Choroid plexus epithelial cell (primary cell): Measurements from ENCODE around the gene JMJD6.
A peak's percentile ranks its signal among the peaks of the same experiment; 100 is the strongest.
"Not testable (repeated sequence)": the region's sequence is repeated elsewhere in the genome, so short reads cannot be mapped to it uniquely, and the experiment has no call there.

Experiments
- DNase-seq: peaks from one replicate; pipeline ENCODE4 v3.0.0-alpha.2; 2010; ENCODE audit warnings: low read depth
- H3K4me3 ChIP-seq: 2 replicates; pipeline ENCODE4 v1.5.1; 2011; ENCODE audit warnings: low read depth, mild to moderate bottlenecking, control low read depth, low read length, moderate library complexity
- TF ChIP-seq, protein P1 (sequence below): conservative IDR thresholded peaks from 2 replicates; pipeline ENCODE4 v1.5.1; 2011; ENCODE audit warnings: low read depth, mild to moderate bottlenecking, control low read depth, inconsistent platforms, low read length, moderate library complexity

JMJD6 gene

DNA sequence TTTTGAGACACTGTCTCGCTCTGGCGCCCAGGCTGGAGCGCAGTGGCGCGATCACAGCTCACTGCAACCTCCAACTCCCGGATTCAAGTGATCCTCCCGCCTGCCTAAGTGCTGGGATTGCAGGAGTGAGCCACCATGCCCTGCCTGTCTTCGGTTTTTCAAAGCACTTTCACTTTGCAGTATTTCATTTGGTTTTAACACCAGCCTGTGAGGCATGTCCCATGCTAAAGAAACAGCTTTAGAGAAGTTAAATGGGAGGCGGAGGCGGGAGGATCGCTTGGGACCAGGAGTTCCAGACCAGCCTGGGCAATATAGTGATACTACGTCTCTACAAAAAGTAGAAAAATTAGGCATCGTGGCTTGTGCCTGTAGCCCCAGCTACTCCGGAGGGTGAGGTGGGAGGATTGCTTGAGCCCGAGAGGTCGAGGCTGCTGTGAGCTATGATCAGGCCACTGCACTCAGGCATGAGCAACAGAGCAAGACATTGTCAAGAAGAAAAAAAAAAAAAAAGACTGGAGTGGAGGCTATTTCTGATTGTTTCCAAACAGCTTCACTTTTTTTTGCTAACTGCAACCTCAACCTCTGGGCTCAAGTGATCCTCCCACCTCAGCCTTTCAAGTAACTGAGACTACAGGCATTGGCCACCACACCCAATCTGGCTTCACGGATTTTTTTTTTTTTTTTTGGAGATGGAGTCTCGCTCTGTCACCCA is 1.5 kb upstream of the JMJD6 start:
- H3K4me3 ChIP-seq, result peak overlapping the region; percentile 68
- TF ChIP-seq, protein P1, sequence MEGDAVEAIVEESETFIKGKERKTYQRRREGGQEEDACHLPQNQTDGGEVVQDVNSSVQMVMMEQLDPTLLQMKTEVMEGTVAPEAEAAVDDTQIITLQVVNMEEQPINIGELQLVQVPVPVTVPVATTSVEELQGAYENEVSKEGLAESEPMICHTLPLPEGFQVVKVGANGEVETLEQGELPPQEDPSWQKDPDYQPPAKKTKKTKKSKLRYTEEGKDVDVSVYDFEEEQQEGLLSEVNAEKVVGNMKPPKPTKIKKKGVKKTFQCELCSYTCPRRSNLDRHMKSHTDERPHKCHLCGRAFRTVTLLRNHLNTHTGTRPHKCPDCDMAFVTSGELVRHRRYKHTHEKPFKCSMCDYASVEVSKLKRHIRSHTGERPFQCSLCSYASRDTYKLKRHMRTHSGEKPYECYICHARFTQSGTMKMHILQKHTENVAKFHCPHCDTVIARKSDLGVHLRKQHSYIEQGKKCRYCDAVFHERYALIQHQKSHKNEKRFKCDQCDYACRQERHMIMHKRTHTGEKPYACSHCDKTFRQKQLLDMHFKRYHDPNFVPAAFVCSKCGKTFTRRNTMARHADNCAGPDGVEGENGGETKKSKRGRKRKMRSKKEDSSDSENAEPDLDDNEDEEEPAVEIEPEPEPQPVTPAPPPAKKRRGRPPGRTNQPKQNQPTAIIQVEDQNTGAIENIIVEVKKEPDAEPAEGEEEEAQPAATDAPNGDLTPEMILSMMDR, result no peak
- DNase-seq, result no peak

DNA sequence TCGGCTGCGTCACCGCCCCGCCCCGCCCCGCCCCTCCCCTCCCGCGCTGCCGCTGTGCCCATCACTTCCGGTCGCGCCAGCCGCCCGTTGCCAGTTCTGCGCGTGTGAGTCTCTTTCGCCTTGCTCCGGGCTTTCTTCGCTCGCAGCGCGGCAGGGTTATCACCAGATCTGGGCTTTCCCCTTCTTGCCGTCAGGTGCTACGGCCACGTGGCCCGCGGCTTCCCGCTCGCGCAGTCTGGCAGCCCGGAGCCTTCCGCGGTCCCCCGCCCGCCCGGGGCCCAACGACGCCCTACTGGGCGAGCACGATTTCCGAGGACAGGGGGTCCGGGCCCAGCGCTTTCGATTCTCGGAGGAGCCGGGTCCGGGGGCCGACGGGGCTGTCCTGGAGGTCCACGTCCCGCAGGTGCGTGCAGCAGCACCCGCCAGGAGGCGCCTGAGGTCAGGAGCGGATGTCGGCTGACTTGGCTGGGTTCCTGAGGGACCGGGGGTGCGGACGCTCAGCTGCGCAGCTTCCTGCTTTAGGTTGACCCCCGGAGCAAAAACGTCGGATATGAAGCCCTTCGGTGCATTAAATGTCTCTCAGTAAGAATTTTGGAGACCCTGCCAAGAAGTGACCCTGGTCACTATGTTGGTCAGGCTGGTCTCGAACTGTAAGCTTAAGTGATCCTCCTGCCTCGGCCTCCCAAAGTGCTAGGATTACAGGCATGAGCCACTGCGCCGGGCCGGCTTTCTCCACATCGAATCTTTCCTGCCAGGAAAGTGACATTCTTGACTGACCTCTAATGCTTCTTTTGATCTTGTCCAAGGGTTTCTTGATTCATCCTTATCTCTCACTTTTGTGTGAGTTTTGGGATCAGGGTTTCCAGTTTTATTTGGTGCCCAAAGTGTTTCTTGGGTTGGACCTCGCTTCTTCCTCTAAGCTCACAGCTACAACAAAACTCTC is 641 bp upstream of the JMJD6 start, which contains the start of gene METTL23:
Gene METTL23, plus strand, starts transcription at position 64 of the 943 bp plus-strand sequence. CDS start 2,872 bp downstream, outside the sequence.
- peak within 1 kb of the TSS; percentile 68 for H3K4me3 ChIP-seq
- TF ChIP-seq, protein P1, result peak; percentile 70
- DNase-seq, result peak; percentile 76

DNA sequence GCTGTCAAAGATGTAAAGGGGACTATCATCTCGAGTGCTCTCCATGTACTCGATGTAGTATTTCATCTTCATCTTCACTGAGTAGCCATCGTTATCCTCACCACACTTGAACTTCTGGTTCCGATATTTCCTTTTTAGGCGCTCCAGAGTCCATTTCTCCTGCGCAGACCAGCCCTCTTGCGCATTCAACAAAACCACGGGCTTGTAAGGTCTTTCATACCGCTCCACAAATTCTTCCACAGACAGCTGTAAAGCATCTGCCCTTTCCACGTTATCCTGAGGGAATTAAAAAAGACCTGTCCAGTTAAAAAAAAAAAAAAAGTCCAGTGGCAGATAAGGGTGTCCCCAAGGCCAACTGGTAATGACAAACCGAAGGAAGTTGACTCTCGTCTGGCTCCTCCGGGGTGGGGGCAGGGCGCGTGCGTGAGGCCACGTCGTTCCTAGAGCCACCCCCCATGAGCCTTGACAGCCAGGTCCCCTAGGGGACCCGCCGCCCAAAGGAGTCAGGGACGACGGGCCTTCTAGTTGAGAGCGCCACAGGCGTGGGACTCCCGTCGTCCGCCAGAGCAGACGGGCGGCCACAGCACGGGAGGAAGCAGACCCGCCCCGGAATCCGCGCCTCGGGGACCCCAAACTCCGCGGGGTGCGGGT is 701 bp downstream of the JMJD6 start:
- no peak for DNase-seq
- TF ChIP-seq, protein P1, result no peak
- H3K4me3 ChIP-seq, result peak overlapping the region; percentile 68

DNA sequence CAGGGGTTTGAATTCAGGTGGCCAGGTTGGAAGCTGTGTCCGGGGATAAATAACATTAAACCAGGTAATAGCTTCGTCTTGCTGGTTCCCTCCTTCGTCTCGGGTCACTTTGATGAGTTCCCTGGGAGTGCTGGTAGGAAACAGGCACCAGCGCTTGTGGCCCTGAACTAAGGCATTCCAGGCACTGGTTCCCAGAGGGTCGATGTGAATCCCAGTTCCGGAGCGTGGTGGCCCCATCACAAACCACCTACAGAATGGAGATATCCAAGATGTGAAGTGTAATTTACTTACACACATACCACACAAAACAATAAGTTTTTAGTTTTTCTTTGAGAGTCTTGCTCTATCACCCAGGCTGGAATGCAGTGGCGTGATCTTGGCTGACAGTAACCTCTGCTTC is 2.6 kb downstream of the JMJD6 start:
- DNase-seq, result no peak
- TF ChIP-seq, protein P1, result no peak
- H3K4me3 ChIP-seq, result no peak overlapping the region

DNA sequence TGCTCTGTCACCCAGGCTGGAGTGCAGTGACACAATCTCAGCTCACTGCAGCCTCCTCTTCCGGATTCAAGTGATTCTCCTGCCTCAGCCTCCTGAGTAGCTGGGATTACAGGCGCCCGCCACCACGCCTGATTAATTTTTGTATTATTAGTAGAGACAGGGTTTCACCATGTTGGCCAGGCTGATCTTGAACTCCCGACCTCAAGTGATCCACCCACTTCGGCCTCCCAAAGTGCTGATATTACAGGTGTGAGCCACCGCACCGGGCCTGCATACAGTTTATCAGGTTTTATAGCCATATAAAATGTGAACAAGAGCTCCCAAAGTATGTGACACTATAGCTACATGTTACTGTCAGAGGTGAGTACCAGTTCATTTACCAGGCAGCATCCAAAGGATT is 3.4 kb downstream of the JMJD6 start:
- not testable (repeated sequence) for H3K4me3 ChIP-seq, DNase-seq

DNA sequence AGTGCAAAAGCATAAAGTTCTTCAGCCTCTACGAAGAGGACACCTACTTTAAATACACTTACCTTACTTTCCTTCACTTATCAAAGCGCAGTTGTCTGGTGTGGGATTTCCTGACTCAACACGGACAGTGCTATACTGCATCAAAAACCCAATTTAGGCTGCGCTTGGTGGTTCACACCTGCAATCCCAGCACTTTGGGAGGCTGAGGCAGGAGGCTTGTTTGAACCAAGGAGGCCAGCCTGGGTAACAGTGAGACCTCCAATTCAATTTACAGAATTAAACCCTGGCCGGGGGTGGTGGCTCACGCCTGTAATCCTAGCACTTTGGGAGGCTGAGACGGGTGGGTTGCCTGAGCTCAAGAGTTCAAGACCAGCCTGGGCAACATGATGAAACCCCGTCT is 4.1 kb downstream of the JMJD6 start:
- no peak overlapping the region for H3K4me3 ChIP-seq
- DNase-seq, result no peak
- TF ChIP-seq, protein P1, result no peak

DNA sequence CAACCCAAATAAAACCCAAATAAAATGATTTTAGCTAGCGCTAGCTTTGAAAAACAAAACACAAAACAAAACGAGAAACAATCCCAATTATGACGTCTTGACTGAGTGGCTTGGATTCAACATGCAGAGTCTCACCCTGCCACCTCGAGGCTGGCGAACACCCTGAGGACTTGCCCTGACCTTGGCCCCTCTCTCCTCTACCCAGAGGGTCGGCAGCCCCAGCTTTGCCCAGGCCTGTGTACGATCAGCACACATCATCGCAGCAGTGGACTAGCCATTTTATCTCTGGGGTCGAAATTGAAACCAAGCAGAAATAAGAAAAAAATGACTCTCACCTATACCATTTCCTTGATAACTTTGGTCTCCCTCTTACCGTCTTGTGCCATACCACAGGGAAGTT is 4.9 kb downstream of the JMJD6 start:
- DNase-seq, result no peak
- TF ChIP-seq, protein P1, result no peak
- no peak overlapping the region for H3K4me3 ChIP-seq
